Sciatic nerve (tissue), 2 donors: ENCODE results near the gene TCP11L1. TPM values are rescaled to one million over a fixed set of nuclear protein-coding genes. Genes with fewer than 3 reads are reported as not detected.
"Not testable (repeated sequence)": the region's sequence is repeated elsewhere in the genome, so short reads cannot be mapped to it uniquely, and the experiment has no call there.

Source experiments
- ATAC-seq: fragments of 200-7000 bp; cut with Tn5 transposase; one replicate; pipeline ENCODE4 v1.9.1; 2020; ENCODE audit warnings: mild to moderate bottlenecking, moderate library complexity
- DNase-seq: peaks from one replicate; pipeline ENCODE4 v3.0.0-alpha.2; 2020; ENCODE audit warnings: low spot score
- intact Hi-C: fragments of 100-400 bp; cut with DNase I; formaldehyde crosslinking; loops from one replicate; pipeline ENCODE4 v1.14.2; 2022
- total RNA-seq: library from RNA; stranded (reverse); fragmentation: NEBNext Ultra II Directional; extraction: Animal tissue kit (Norgen Biotek cat#: 25700); gene quantifications from one replicate; pipeline ENCODE4 v1.2.1, GENCODE V29; 2021
- donor health status: DM: no; HTN: no; CAD: no.
- donor health status: DM: no; HTN: no; CAD: no.

The TCP11L1 gene
- total RNA-seq, 1 donor from 2014 or later = 36.5 TPM

- ATAC-seq (no peak), DNase-seq (no peak)
- intact Hi-C loops = no loop called here
These were observed 12.1 kb upstream of the TCP11L1 start for GRCh38 chr11:33027233-33027632.

- intact Hi-C loops = no loop called here
- ATAC-seq (no peak), DNase-seq (no peak)
These were observed 11.4 kb upstream of the TCP11L1 start for GRCh38 chr11:33027846-33028536.

- ATAC-seq (no peak), DNase-seq (no peak)
- intact Hi-C loops = no loop called here
These were observed 10.8 kb upstream of the TCP11L1 start for GRCh38 chr11:33028537-33028914.

GRCh38 chr11:33029218-33029617 lies 10.2 kb upstream of the TCP11L1 start:
- intact Hi-C loops, DNase-seq, ATAC-seq: not testable (repeated sequence)

GRCh38 chr11:33033493-33033892 lies 5.9 kb upstream of the TCP11L1 start:
- no peak for ATAC-seq
- intact Hi-C loops = no loop called here

GRCh38 chr11:33035011-33035410 lies 4.4 kb upstream of the TCP11L1 start:
- intact Hi-C loops = no loop called here
- no peak for DNase-seq
- no peak for ATAC-seq

More at GRCh38 chr11:33033493-33033892, 5.9 kb upstream of the TCP11L1 start:
- DNase-seq = no peak

GRCh38 chr11:33040033-33040861 lies 875 bp downstream of the TCP11L1 start:
- DNase-seq (no peak), ATAC-seq (no peak)
- intact Hi-C loops = no loop called here

- intact Hi-C loops = no loop called here
- no peak for ATAC-seq
- DNase-seq = no peak
These were observed 1.6 kb downstream of the TCP11L1 start for GRCh38 chr11:33040862-33041453.

GRCh38 chr11:33043221-33043830 lies 4.0 kb downstream of the TCP11L1 start:
- no peak for ATAC-seq
- intact Hi-C loops = no loop called here

GRCh38 chr11:33044285-33044756 lies 4.9 kb downstream of the TCP11L1 start:
- ATAC-seq = no peak
- intact Hi-C loops = no loop called here
- DNase-seq = no peak

More at GRCh38 chr11:33043221-33043830, 4.0 kb downstream of the TCP11L1 start:
- DNase-seq = no peak

- DNase-seq = no peak
- intact Hi-C loops = no loop called here
- peak; percentile 50 for ATAC-seq
These were observed 6.3 kb downstream of the TCP11L1 start for GRCh38 chr11:33045551-33046255.

GRCh38 chr11:33048701-33049100 lies 9.3 kb downstream of the TCP11L1 start:
- peak; percentile 81 for ATAC-seq
- intact Hi-C loops, DNase-seq: not testable (repeated sequence)

GRCh38 chr11:33049565-33050408 lies 10.4 kb downstream of the TCP11L1 start:
- ATAC-seq, intact Hi-C loops, DNase-seq: not testable (repeated sequence)

- no peak for ATAC-seq
- intact Hi-C loops = no loop called here
- no peak for DNase-seq
These were observed 12.9 kb downstream of the TCP11L1 start for GRCh38 chr11:33052231-33052630.

GRCh38 chr11:33055375-33055774 lies 16.0 kb downstream of the TCP11L1 start:
- intact Hi-C loops = no loop called here
- ATAC-seq (no peak), DNase-seq (no peak)

GRCh38 chr11:33057284-33057683 lies 17.9 kb downstream of the TCP11L1 start:
- intact Hi-C loops = no loop called here
- ATAC-seq (no peak), DNase-seq (no peak)

- ATAC-seq (no peak), DNase-seq (no peak)
- intact Hi-C loops = loop anchor here (10.0 kb wide), 1 partner anchor 95 kb away; no protein-coding TSS in a partner anchor
These were observed 20.1 kb downstream of the TCP11L1 start for GRCh38 chr11:33059331-33060007.
